GM12875 (cell line): ENCODE data around the gene GPR26.
"Not testable (repeated sequence)": the region's sequence is repeated elsewhere in the genome, so short reads cannot be mapped to it uniquely, and the experiment has no call there.

Source experiments
- H3K4me3 ChIP-seq: one replicate; pipeline ENCODE4 v1.5.1; 2011; ENCODE audit warnings: low read depth, low read length, control low read depth
- CTCF ChIP-seq: IDR thresholded peaks from 2 replicates; pipeline ENCODE4 v1.5.1; 2011; ENCODE audit warnings: low read depth, mild to moderate bottlenecking, control low read depth, inconsistent platforms, low read length, moderate library complexity, borderline replicate concordance; ENCODE audit not compliant: insufficient read depth

The GPR26 gene

GRCh38 chr10:123721441-123722049 is 55.4 kb downstream of the GPR26 start:
- no peak for TF ChIP-seq CTCF

GRCh38 chr10:123722351-123722750 is 56.2 kb downstream of the GPR26 start:
- no peak for TF ChIP-seq CTCF
- H3K4me3 ChIP-seq, result no peak overlapping the region

More at GRCh38 chr10:123721441-123722049, 55.4 kb downstream of the GPR26 start:
- no peak overlapping the region for H3K4me3 ChIP-seq

- TF ChIP-seq CTCF, result no peak
- H3K4me3 ChIP-seq, result no peak overlapping the region
These were observed 58.6 kb downstream of the GPR26 start for GRCh38 chr10:123724747-123725146.

GRCh38 chr10:123726381-123726780 is 60.2 kb downstream of the GPR26 start:
- no peak for TF ChIP-seq CTCF
- H3K4me3 ChIP-seq, result no peak overlapping the region

- no peak for TF ChIP-seq CTCF
These were observed 60.7 kb downstream of the GPR26 start for GRCh38 chr10:123726836-123727235.

GRCh38 chr10:123729523-123729922 is 63.4 kb downstream of the GPR26 start:
- H3K4me3 ChIP-seq, result no peak overlapping the region
- TF ChIP-seq CTCF, result no peak

More at GRCh38 chr10:123726836-123727235, 60.7 kb downstream of the GPR26 start:
- H3K4me3 ChIP-seq, result no peak overlapping the region

GRCh38 chr10:123736917-123737316 is 70.8 kb downstream of the GPR26 start:
- H3K4me3 ChIP-seq, result not testable (repeated sequence)
